Measurements from ENCODE around the gene NT5DC1.

Gene NT5DC1

DNA sequence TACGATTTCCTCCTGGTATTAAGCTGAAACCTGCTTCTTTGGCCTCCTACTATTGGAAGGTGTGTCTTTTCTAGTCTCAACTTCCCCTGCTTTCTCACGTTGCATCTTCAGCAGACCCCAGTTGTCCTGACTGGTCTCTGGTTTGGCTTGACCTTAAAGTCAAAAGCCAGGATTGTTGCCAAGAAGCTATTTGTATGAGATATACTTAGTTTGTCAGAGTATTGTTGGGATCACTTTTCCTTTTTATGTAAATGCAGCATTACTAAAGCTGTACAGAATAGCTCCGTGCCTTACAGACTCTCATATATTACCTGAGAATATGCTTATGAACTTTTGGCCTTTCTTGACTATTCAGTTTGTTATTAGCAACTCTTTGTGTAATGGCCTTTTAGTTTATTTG, 92.1 kb downstream of the NT5DC1 start:
- TF ChIP-seq, protein P1, sequence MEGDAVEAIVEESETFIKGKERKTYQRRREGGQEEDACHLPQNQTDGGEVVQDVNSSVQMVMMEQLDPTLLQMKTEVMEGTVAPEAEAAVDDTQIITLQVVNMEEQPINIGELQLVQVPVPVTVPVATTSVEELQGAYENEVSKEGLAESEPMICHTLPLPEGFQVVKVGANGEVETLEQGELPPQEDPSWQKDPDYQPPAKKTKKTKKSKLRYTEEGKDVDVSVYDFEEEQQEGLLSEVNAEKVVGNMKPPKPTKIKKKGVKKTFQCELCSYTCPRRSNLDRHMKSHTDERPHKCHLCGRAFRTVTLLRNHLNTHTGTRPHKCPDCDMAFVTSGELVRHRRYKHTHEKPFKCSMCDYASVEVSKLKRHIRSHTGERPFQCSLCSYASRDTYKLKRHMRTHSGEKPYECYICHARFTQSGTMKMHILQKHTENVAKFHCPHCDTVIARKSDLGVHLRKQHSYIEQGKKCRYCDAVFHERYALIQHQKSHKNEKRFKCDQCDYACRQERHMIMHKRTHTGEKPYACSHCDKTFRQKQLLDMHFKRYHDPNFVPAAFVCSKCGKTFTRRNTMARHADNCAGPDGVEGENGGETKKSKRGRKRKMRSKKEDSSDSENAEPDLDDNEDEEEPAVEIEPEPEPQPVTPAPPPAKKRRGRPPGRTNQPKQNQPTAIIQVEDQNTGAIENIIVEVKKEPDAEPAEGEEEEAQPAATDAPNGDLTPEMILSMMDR (IDR thresholded peaks at IDR 0.05): no peak
- no peak overlapping the region for H3K4me3 ChIP-seq (ENCODE audit: low read depth in 1 of 2, low read length in 1 of 2)

GRCh38 chr6:116196841-116197240, 96.2 kb downstream of the NT5DC1 start:
- H3K9me3 ChIP-seq: no peaks in the 10 kb centered on the region

More for the DNA sequence above, 92.1 kb downstream of the NT5DC1 start:
- H3K27me3 ChIP-seq: no peaks in the 10 kb centered on the region
- H3K4me1 ChIP-seq (ENCODE audit: control insufficient read depth in 1 of 2, insufficient read depth in 1 of 2, low read depth in 1 of 2, low read length in 1 of 2): no peaks in the 10 kb centered on the region
- H3K36me3 ChIP-seq: no peaks in the 10 kb centered on the region
- no peaks in the 10 kb centered on the region for H3K9me3 ChIP-seq
- H3K27ac ChIP-seq: no peak overlapping the region

GRCh38 chr6:116200619-116201249, 100.1 kb downstream of the NT5DC1 start:
- no peaks in the 10 kb centered on the region for H3K9me3 ChIP-seq
- no peaks in the 10 kb centered on the region for H3K36me3 ChIP-seq
- no peaks in the 10 kb centered on the region for H3K27me3 ChIP-seq
- no peak overlapping the region for H3K4me3 ChIP-seq (ENCODE audit: low read depth in 1 of 2, low read length in 1 of 2)
- H3K27ac ChIP-seq: no peak overlapping the region
- H3K4me1 ChIP-seq (ENCODE audit: control insufficient read depth in 1 of 2, insufficient read depth in 1 of 2, low read depth in 1 of 2, low read length in 1 of 2): no peaks in the 10 kb centered on the region
- TF ChIP-seq, protein P1 (IDR thresholded peaks at IDR 0.05): no peak

More at GRCh38 chr6:116196841-116197240, 96.2 kb downstream of the NT5DC1 start:
- Histone ChIP-seq H3K27me3 (no peaks in the 10 kb centered on the region), H3K36me3 (no peaks in the 10 kb centered on the region), H3K27ac (no peak overlapping the region), H3K4me1 (ENCODE audit: control insufficient read depth in 1 of 2, insufficient read depth in 1 of 2, low read depth in 1 of 2, low read length in 1 of 2) (no peaks in the 10 kb centered on the region), H3K4me3 (ENCODE audit: low read depth in 1 of 2, low read length in 1 of 2) (no peak overlapping the region)
- TF ChIP-seq, protein P1 (IDR thresholded peaks at IDR 0.05): no peak

DNA sequence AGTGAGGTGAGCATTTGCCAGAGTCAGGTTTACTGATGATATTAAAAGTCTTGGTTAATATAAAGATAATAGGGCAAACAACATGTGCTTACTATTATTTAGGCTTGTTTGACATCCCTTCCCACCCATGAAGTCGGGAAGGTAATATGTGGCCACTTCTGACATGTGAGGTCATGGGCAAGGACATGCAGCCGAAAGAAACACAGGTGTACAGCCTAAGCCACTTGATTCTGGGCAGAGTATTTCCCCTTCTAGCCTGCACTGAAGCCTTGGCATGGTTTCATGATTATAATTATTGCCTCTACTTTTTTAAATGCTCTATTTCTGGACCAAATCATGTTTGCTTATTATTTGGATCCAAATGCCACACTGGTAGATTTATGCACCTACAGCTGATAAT, 100.9 kb downstream of the NT5DC1 start:
- TF ChIP-seq, protein P1 (IDR thresholded peaks at IDR 0.05): no peak
- no peak overlapping the region for H3K27ac ChIP-seq
- H3K4me3 ChIP-seq (ENCODE audit: low read depth in 1 of 2, low read length in 1 of 2): no peak overlapping the region
- H3K9me3 ChIP-seq: no peaks in the 10 kb centered on the region
- no peaks in the 10 kb centered on the region for H3K36me3 ChIP-seq
- no peaks in the 10 kb centered on the region for H3K27me3 ChIP-seq
- peaks cover 0 to 6% of the 10 kb centered on the region in 2 experiments for H3K4me1 ChIP-seq (ENCODE audit: control insufficient read depth in 1 of 2, insufficient read depth in 1 of 2, low read depth in 1 of 2, low read length in 1 of 2)

DNA sequence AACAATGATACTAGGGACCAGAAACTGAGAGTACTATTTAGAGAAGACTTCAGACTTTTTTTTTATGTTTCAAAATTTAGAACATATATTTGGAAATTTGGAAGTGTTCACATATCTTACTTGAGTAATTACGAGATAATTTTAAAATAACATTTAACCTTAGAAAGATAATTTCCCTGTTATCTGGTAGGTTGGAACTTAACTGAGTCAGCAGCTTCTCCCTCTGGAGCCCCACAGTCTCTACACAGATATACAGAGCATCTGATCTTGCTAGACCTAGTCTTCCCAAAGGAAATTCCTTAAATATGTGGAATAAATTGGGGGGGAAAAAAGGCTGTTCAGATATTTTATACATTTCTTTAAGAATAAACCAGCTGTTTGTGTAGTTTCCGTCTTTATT, 104.6 kb downstream of the NT5DC1 start:
- no peaks in the 10 kb centered on the region for H3K36me3 ChIP-seq
- no peaks in the 10 kb centered on the region for H3K9me3 ChIP-seq
- H3K27ac ChIP-seq: no peak overlapping the region
- no peaks in the 10 kb centered on the region for H3K27me3 ChIP-seq
- no peak overlapping the region for H3K4me3 ChIP-seq (ENCODE audit: low read depth in 1 of 2, low read length in 1 of 2)
- H3K4me1 ChIP-seq (ENCODE audit: control insufficient read depth in 1 of 2, insufficient read depth in 1 of 2, low read depth in 1 of 2, low read length in 1 of 2): peaks cover 0 to 6% of the 10 kb centered on the region in 2 experiments
- TF ChIP-seq, protein P1 (IDR thresholded peaks at IDR 0.05): no peak

All from neutrophil (primary cell).